Posterior cingulate gyrus (tissue), 11 donors: ENCODE measurements around the gene TCTN2.

Experiments
- DNase-seq, 10 donors: peaks; one replicate each; pipeline versions ENCODE4 v3.0.0 to v3.0.0-alpha.2; 2020 to 2021; ENCODE audit warnings: mixed read lengths in 3 of 10
- intact Hi-C: fragments of 100-400 bp; cut with DNase I; formaldehyde crosslinking; loops from one replicate; pipeline ENCODE4 v1.15.1; 2023

The TCTN2 gene

GRCh38 chr12:123733229-123733628, 62.3 kb downstream of the TCTN2 start:
- DNase-seq: no peak
- intact Hi-C loops: no loop called here

- intact Hi-C loops: no loop called here
- no peak for DNase-seq
Measured at GRCh38 chr12:123734268-123734667, 63.4 kb downstream of the TCTN2 start.

GRCh38 chr12:123741937-123742572, 71.1 kb downstream of the TCTN2 start:
- DNase-seq: no peak
- intact Hi-C loops: no loop called here

GRCh38 chr12:123743002-123743401, 72.1 kb downstream of the TCTN2 start:
- DNase-seq: no peak
- intact Hi-C loops: no loop called here

GRCh38 chr12:123744836-123745235, 73.9 kb downstream of the TCTN2 start:
- DNase-seq: peak in 1 of 10 donors; percentile 24
- intact Hi-C loops: no loop called here

- no peak for DNase-seq
- intact Hi-C loops: no loop called here
Measured at GRCh38 chr12:123747309-123747708, 76.4 kb downstream of the TCTN2 start.

GRCh38 chr12:123748161-123748560, 77.2 kb downstream of the TCTN2 start:
- intact Hi-C loops: no loop called here
- no peak for DNase-seq

- DNase-seq: no peak
- intact Hi-C loops: no loop called here
Measured at GRCh38 chr12:123748661-123749060, 77.7 kb downstream of the TCTN2 start.

GRCh38 chr12:123749355-123749754, 78.4 kb downstream of the TCTN2 start:
- no peak for DNase-seq

GRCh38 chr12:123750159-123750656, 79.3 kb downstream of the TCTN2 start:
- no peak for DNase-seq
- intact Hi-C loops: no loop called here

More at GRCh38 chr12:123749355-123749754, 78.4 kb downstream of the TCTN2 start:
- intact Hi-C loops: no loop called here

GRCh38 chr12:123752046-123752445, 81.1 kb downstream of the TCTN2 start:
- intact Hi-C loops: no loop called here
- DNase-seq: no peak

GRCh38 chr12:123754041-123754772, 83.3 kb downstream of the TCTN2 start:
- DNase-seq: no peak
- intact Hi-C loops: no loop called here

GRCh38 chr12:123757561-123757960, 86.6 kb downstream of the TCTN2 start:
- DNase-seq: no peak
- intact Hi-C loops: no loop called here
